ENCODE measurements around the gene WDR18.

WDR18 gene

GRCh38 chr19:944663-945241 is 39.4 kb upstream of the WDR18 start:
- no peaks in the 10 kb centered on the region for H3K36me3 ChIP-seq (replicated peaks; ENCODE audit: insufficient read depth, low read length)
- H3K4me2 ChIP-seq (ENCODE audit: low read depth, low read length), result no peak overlapping the region
- H2AFZ ChIP-seq (ENCODE audit: low read length), result no peak overlapping the region
- H3K27me3 ChIP-seq (replicated peaks; ENCODE audit: insufficient read depth, low read length), result no peaks in the 10 kb centered on the region
- H4K20me1 ChIP-seq (ENCODE audit: insufficient read depth, low read length), result no peaks in the 10 kb centered on the region
- H3F3A ChIP-seq (ENCODE audit: insufficient read depth, low read length), result no peaks in the 10 kb centered on the region
- H3K79me2 ChIP-seq (ENCODE audit: low read length), result peaks cover 33% of the 10 kb centered on the region
- H3K4me3 ChIP-seq (ENCODE audit: low read length), result no peak overlapping the region
- H3K27ac ChIP-seq (ENCODE audit: low read length), result no peak overlapping the region
- H3K9me3 ChIP-seq (replicated peaks; ENCODE audit: insufficient read depth, low read length), result no peaks in the 10 kb centered on the region
- no peak for DNase-seq
- no peak overlapping the region for H3K9ac ChIP-seq (ENCODE audit: low read length)
- TF ChIP-seq EZH2 (optimal IDR thresholded peaks at IDR 0.05; ENCODE audit: low read depth, low read length) (no peak), CTCF (IDR thresholded peaks at IDR 0.05; ENCODE audit: low read length) (no peak), EZH2phosphoT487 (IDR thresholded peaks at IDR 0.05; ENCODE audit: low read length) (no peak)
- H3K9me2 ChIP-seq (replicated peaks; ENCODE audit: insufficient read depth, low read length), result no peaks in the 10 kb centered on the region
- no peaks in the 10 kb centered on the region for H3K4me1 ChIP-seq (ENCODE audit: low read length)

GRCh38 chr19:945401-946252 is 38.5 kb upstream of the WDR18 start:
- no peaks in the 10 kb centered on the region for H3K9me2 ChIP-seq (replicated peaks; ENCODE audit: insufficient read depth, low read length)
- no peak overlapping the region for H3K9ac ChIP-seq (ENCODE audit: low read length)
- H2AFZ ChIP-seq (ENCODE audit: low read length), result no peak overlapping the region
- H3K9me3 ChIP-seq (replicated peaks; ENCODE audit: insufficient read depth, low read length), result no peaks in the 10 kb centered on the region
- no peaks in the 10 kb centered on the region for H3F3A ChIP-seq (ENCODE audit: insufficient read depth, low read length)
- peaks cover 32% of the 10 kb centered on the region for H3K79me2 ChIP-seq (ENCODE audit: low read length)
- no peak overlapping the region for H3K4me3 ChIP-seq (ENCODE audit: low read length)
- no peaks in the 10 kb centered on the region for H3K4me1 ChIP-seq (ENCODE audit: low read length)
- no peaks in the 10 kb centered on the region for H3K36me3 ChIP-seq (replicated peaks; ENCODE audit: insufficient read depth, low read length)
- no peak for DNase-seq
- no peak overlapping the region for H3K4me2 ChIP-seq (ENCODE audit: low read depth, low read length)
- no peaks in the 10 kb centered on the region for H3K27me3 ChIP-seq (replicated peaks; ENCODE audit: insufficient read depth, low read length)
- no peaks in the 10 kb centered on the region for H4K20me1 ChIP-seq (ENCODE audit: insufficient read depth, low read length)
- H3K27ac ChIP-seq (ENCODE audit: low read length), result no peak overlapping the region
- TF ChIP-seq CTCF (IDR thresholded peaks at IDR 0.05; ENCODE audit: low read length), result no peak

GRCh38 chr19:947090-947706 is 36.9 kb upstream of the WDR18 start:
- no peak overlapping the region for H3K27ac ChIP-seq (ENCODE audit: low read length)
- no peak for TF ChIP-seq EZH2 (optimal IDR thresholded peaks at IDR 0.05; ENCODE audit: low read depth, low read length)
- TF ChIP-seq CTCF (IDR thresholded peaks at IDR 0.05; ENCODE audit: low read length), result no peak
- TF ChIP-seq EZH2phosphoT487 (IDR thresholded peaks at IDR 0.05; ENCODE audit: low read length), result no peak
- no peaks in the 10 kb centered on the region for H3K9me2 ChIP-seq (replicated peaks; ENCODE audit: insufficient read depth, low read length)
- no peaks in the 10 kb centered on the region for H3F3A ChIP-seq (ENCODE audit: insufficient read depth, low read length)
- H2AFZ ChIP-seq (ENCODE audit: low read length), result no peak overlapping the region
- H3K27me3 ChIP-seq (replicated peaks; ENCODE audit: insufficient read depth, low read length), result no peaks in the 10 kb centered on the region
- no peaks in the 10 kb centered on the region for H4K20me1 ChIP-seq (ENCODE audit: insufficient read depth, low read length)
- DNase-seq, result no peak
- H3K4me3 ChIP-seq (ENCODE audit: low read length), result no peak overlapping the region
- no peaks in the 10 kb centered on the region for H3K4me1 ChIP-seq (ENCODE audit: low read length)
- no peaks in the 10 kb centered on the region for H3K36me3 ChIP-seq (replicated peaks; ENCODE audit: insufficient read depth, low read length)
- H3K9ac ChIP-seq (ENCODE audit: low read length), result no peak overlapping the region
- H3K79me2 ChIP-seq (ENCODE audit: low read length), result peaks cover 19% of the 10 kb centered on the region
- H3K9me3 ChIP-seq (replicated peaks; ENCODE audit: insufficient read depth, low read length), result no peaks in the 10 kb centered on the region
- no peak overlapping the region for H3K4me2 ChIP-seq (ENCODE audit: low read depth, low read length)

All from MM.1S (cell line).